Measurements from ENCODE around the gene SH3PXD2A. TPM values are rescaled to one million over a fixed set of nuclear protein-coding genes. Genes with fewer than 3 reads are reported as not detected.

The SH3PXD2A gene
- total and polyA plus RNA-seq, 9 of the 15 experiments (the other 6 are each of a cell fraction or from before 2014, with no cell fraction given): 0.41 to 9.3 (median 2.5) TPM

GRCh38 chr10:103843045-103843444 is 12.3 kb downstream of the SH3PXD2A start:
- DNase-seq (ENCODE audit: extremely low read depth in 1 of 4, low spot score in 3 of 4) (no peak), ATAC-seq (no peak), FAIRE-seq (no peak)
- CTCF ChIA-PET (ENCODE audit: low intra/inter-chr PET ratio): interaction anchor here (0.6 kb wide), 1 partner anchor 16 kb away, joined by 3 read pairs; no protein-coding TSS in a partner anchor
- Histone ChIP-seq H3K9me1 (ENCODE audit: control insufficient read depth, insufficient read depth, low read length) (no peaks in the 10 kb centered on the region), H3K27ac (ENCODE audit: extremely low read depth, low read depth, low read length) (no peak overlapping the region), H4K20me1 (replicated peaks; ENCODE audit: control insufficient read depth, insufficient read depth, low read length) (no peaks in the 10 kb centered on the region), H3K4me3 (no peak overlapping the region), H3K4me2 (ENCODE audit: insufficient read depth, low read length) (no peak overlapping the region), H3K36me3 (ENCODE audit: control insufficient read depth, insufficient read depth, low read length) (no peaks in the 10 kb centered on the region), H3K4me1 (replicated peaks in 1 of 2; ENCODE audit: control insufficient read depth in 2 of 2, insufficient read depth in 2 of 2, low read length in 2 of 2) (no peaks in the 10 kb centered on the region), H3K9ac (ENCODE audit: insufficient read depth in 1 of 2, low read depth in 2 of 2, low read length in 2 of 2) (no peak overlapping the region), H2AFZ (ENCODE audit: low read depth, low read length) (no peak overlapping the region), H3K9me3 (replicated peaks; ENCODE audit: control insufficient read depth, insufficient read depth, low read depth, low read length) (no peaks in the 10 kb centered on the region), H3K27me3 (ENCODE audit: control insufficient read depth in 2 of 2, insufficient read depth in 2 of 2, low read length in 2 of 2) (peaks cover 13 to 49% of the 10 kb centered on the region in 2 experiments; a peak in 4 of 5 replicates), H3K79me2 (ENCODE audit: control insufficient read depth, insufficient read depth, low read length) (no peaks in the 10 kb centered on the region)
- TF ChIP-seq PRPF4 (IDR thresholded peaks at IDR 0.05; ENCODE audit: insufficient read depth, low read depth, low read length, poor library complexity, severe bottlenecking) (no peak), RBM17 (IDR thresholded peaks at IDR 0.05; ENCODE audit: borderline replicate concordance, low read depth, low read length) (no peak), DIDO1 (tag; IDR thresholded peaks at IDR 0.05; ENCODE audit: low read depth) (no peak), TAF15 (IDR thresholded peaks at IDR 0.05; ENCODE audit: low read depth, low read length) (no peak), SIN3B (IDR thresholded peaks at IDR 0.05; ENCODE audit: low read depth) (no peak), SAFB2 (IDR thresholded peaks at IDR 0.05; ENCODE audit: borderline replicate concordance, low read depth, low read length, severe bottlenecking) (no peak), NCOA1 (IDR thresholded peaks at IDR 0.05; ENCODE audit: low read depth) (no peak), NUFIP1 (IDR thresholded peaks at IDR 0.05; ENCODE audit: partially characterized antibody) (no peak), ETV6 (IDR thresholded peaks at IDR 0.05; ENCODE audit: borderline replicate concordance in 1 of 2, low read depth in 2 of 2, low read length in 1 of 2) (no peak), ETV6 (CRISPR knock-in tag; IDR thresholded peaks at IDR 0.05; ENCODE audit: borderline replicate concordance) (no peak), ZNF197 (CRISPR knock-in tag; IDR thresholded peaks at IDR 0.05; ENCODE audit: low read depth) (no peak), CGGBP1 (CRISPR knock-in tag; IDR thresholded peaks at IDR 0.05) (no peak), ZNF444 (CRISPR knock-in tag; IDR thresholded peaks at IDR 0.05) (no peak)
- TF ChIP-seq, protein P1, sequence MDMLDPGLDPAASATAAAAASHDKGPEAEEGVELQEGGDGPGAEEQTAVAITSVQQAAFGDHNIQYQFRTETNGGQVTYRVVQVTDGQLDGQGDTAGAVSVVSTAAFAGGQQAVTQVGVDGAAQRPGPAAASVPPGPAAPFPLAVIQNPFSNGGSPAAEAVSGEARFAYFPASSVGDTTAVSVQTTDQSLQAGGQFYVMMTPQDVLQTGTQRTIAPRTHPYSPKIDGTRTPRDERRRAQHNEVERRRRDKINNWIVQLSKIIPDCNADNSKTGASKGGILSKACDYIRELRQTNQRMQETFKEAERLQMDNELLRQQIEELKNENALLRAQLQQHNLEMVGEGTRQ (CRISPR knock-in tag; IDR thresholded peaks at IDR 0.05): no peak
- TF ChIP-seq, protein P2, sequence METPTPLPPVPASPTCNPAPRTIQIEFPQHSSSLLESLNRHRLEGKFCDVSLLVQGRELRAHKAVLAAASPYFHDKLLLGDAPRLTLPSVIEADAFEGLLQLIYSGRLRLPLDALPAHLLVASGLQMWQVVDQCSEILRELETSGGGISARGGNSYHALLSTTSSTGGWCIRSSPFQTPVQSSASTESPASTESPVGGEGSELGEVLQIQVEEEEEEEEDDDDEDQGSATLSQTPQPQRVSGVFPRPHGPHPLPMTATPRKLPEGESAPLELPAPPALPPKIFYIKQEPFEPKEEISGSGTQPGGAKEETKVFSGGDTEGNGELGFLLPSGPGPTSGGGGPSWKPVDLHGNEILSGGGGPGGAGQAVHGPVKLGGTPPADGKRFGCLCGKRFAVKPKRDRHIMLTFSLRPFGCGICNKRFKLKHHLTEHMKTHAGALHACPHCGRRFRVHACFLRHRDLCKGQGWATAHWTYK (CRISPR knock-in tag; IDR thresholded peaks at IDR 0.05): no peak
- TF ChIP-seq, protein P3, sequence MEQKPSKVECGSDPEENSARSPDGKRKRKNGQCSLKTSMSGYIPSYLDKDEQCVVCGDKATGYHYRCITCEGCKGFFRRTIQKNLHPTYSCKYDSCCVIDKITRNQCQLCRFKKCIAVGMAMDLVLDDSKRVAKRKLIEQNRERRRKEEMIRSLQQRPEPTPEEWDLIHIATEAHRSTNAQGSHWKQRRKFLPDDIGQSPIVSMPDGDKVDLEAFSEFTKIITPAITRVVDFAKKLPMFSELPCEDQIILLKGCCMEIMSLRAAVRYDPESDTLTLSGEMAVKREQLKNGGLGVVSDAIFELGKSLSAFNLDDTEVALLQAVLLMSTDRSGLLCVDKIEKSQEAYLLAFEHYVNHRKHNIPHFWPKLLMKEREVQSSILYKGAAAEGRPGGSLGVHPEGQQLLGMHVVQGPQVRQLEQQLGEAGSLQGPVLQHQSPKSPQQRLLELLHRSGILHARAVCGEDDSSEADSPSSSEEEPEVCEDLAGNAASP (IDR thresholded peaks at IDR 0.05): no peak
- intact Hi-C loops (cut with micrococcal nuclease) (no loop called here), in situ Hi-C loops (cut with MboI) (no loop called here)
- BruUV-seq (replicated peaks): no TSS peak
- WGBS (ENCODE audit: insufficient coverage, low coverage, missing lambda C conversion rate): 0% methylated on average over 3 of the region's 3 CpGs
- POLR2A ChIA-PET: interaction anchor here (0.6 kb wide), 1 partner anchor 19 kb away, joined by 3 read pairs; no protein-coding TSS in a partner anchor

Data from K562 (cell line).